ENCODE measurements around the gene LNX1.
A peak's percentile ranks its signal among the peaks of the same experiment; 100 is the strongest.

- TF ChIP-seq, protein P1, sequence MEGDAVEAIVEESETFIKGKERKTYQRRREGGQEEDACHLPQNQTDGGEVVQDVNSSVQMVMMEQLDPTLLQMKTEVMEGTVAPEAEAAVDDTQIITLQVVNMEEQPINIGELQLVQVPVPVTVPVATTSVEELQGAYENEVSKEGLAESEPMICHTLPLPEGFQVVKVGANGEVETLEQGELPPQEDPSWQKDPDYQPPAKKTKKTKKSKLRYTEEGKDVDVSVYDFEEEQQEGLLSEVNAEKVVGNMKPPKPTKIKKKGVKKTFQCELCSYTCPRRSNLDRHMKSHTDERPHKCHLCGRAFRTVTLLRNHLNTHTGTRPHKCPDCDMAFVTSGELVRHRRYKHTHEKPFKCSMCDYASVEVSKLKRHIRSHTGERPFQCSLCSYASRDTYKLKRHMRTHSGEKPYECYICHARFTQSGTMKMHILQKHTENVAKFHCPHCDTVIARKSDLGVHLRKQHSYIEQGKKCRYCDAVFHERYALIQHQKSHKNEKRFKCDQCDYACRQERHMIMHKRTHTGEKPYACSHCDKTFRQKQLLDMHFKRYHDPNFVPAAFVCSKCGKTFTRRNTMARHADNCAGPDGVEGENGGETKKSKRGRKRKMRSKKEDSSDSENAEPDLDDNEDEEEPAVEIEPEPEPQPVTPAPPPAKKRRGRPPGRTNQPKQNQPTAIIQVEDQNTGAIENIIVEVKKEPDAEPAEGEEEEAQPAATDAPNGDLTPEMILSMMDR (IDR thresholded peaks at IDR 0.05), result peak in 1 of 6 experiments; percentile 6
- TF ChIP-seq POLR2A (IDR thresholded peaks at IDR 0.05), result no peak
Measured at GRCh38 chr4:53620956-53621355, 29.7 kb upstream of the LNX1 start.
